ENCODE results near the gene CT45A7. TPM values are rescaled to one million over a fixed set of nuclear protein-coding genes. Genes with fewer than 3 reads are reported as not detected.

CT45A7 gene
- total RNA-seq, 5 donors from 2014 or later (not counting 1 experiment from before 2014, with no cell fraction given) = not detected

Other genes with a start within 250 kb of the CT45A7 start
- not detected for gene CT45A1, start 123.6 kb downstream of the CT45A7 start, total RNA-seq
- not detected for gene CT45A3, start 69.1 kb downstream of the CT45A7 start, total RNA-seq
- gene CT45A5, start 51.8 kb downstream of the CT45A7 start, total RNA-seq = not detected
- gene CT45A6, start 34.5 kb downstream of the CT45A7 start, total RNA-seq = not detected
- not detected for gene CT45A2, start 17.3 kb downstream of the CT45A7 start, total RNA-seq
- gene CT45A8, start 17.3 kb upstream of the CT45A7 start, total RNA-seq = not detected
- not detected for gene CT45A9, start 34.5 kb upstream of the CT45A7 start, total RNA-seq
- gene CT45A10, start 56.2 kb upstream of the CT45A7 start, total RNA-seq = not detected
- not detected for gene SAGE1, start 56.4 kb upstream of the CT45A7 start, total RNA-seq
- 10 to 100 TPM; 21.1 to 27.7 (median 23.5) TPM for gene MMGT1, start 136.7 kb upstream of the CT45A7 start, total RNA-seq
- 10 to 100 TPM; 15.5 to 23.9 (median 17.3) TPM for gene SLC9A6, start 148.2 kb upstream of the CT45A7 start, total RNA-seq